Ovary (tissue), 3 donors: ENCODE data around the gene MVP.

Experiments used
- CTCF ChIP-seq, 3 donors: fragments of 450-650 bp in 2 of 3; fragments of 200-600 bp in 1 of 3; IDR thresholded peaks; one replicate each; pipeline versions ENCODE4 v1.5.1 to v1.8.0; 2016 to 2022; ENCODE audit warnings: antibody characterized with exemption in 3 of 3, mild to moderate bottlenecking in 1 of 3
- EP300 ChIP-seq: sonication (generic); formaldehyde crosslinking; IDR thresholded peaks from one replicate; pipeline ENCODE4 v1.6.1; 2017; ENCODE audit warnings: antibody characterized with exemption
- POLR2A ChIP-seq: fragments of 450-650 bp; IDR thresholded peaks from one replicate; pipeline ENCODE4 v1.6.1; 2017; ENCODE audit warnings: antibody characterized with exemption, mild to moderate bottlenecking, moderate library complexity
- donor health status: DM: no; HTN: no; CAD: no.

GRCh38 chr16:29896841-29897240, 76.6 kb downstream of the MVP start:
- TF ChIP-seq POLR2A (no peak), CTCF (IDR thresholded peaks at IDR 0.05) (no peak), EP300 (no peak)
